Urinary bladder (tissue), 4 donors: ENCODE data around the gene HAND1. TPM values are rescaled to one million over a fixed set of nuclear protein-coding genes. Genes with fewer than 3 reads are reported as not detected.

Source experiments
- DNase-seq: peaks from one replicate; pipeline ENCODE4 v3.0.0-alpha.2; 2015; ENCODE audit errors: extremely low spot score
- H3K27ac ChIP-seq: one replicate; pipeline ENCODE4 v1.5.1; 2013; ENCODE audit warnings: low read depth, mild to moderate bottlenecking, moderate library complexity
- H3K36me3 ChIP-seq: one replicate; pipeline ENCODE4 v1.6.1; 2013; ENCODE audit warnings: mild to moderate bottlenecking, moderate library complexity; ENCODE audit not compliant: insufficient read depth
- H3K4me1 ChIP-seq: one replicate; pipeline ENCODE4 v1.6.1; 2013; ENCODE audit warnings: mild to moderate bottlenecking, moderate library complexity; ENCODE audit not compliant: insufficient read depth
- H3K4me3 ChIP-seq: one replicate; pipeline ENCODE4 v1.5.1; 2013; ENCODE audit warnings: low read depth, low read length
- WGBS: extraction: QIAGEN DNeasy Blood & Tissue Kit; methylation state at CpG from one replicate; pipeline ENCODE4 v1.1.7; 2013; 5-methylcytosine and 5-hydroxymethylcytosine counted together
- polyA plus RNA-seq: library from polyadenylated mRNA; stranded (reverse); fragments of 200-250 nt; gene quantifications from one replicate; pipeline ENCODE4 v1.2.3, GENCODE V29; 2013
- total RNA-seq: library from RNA; depleted of rRNA; stranded (reverse); fragments of >200 nt; gene quantifications from one replicate; pipeline ENCODE4 v1.2.3, GENCODE V29; 2014
- donor health status: healthy with polysubstance abuse.
- donor health status: healthy.

HAND1 gene
- total and polyA plus RNA-seq, 2 donors = 0.63 to 9.3 TPM

- Histone ChIP-seq H3K27ac (no peak overlapping the region), H3K36me3 (no peaks in the 10 kb centered on the region), H3K4me1 (no peaks in the 10 kb centered on the region), H3K4me3 (no peak overlapping the region)
- DNase-seq = no peak
- 73% methylated on average over 4 of the region's 4 CpGs for WGBS
Measured at GRCh38 chr5:154494036-154494435, 16.0 kb upstream of the HAND1 start.

GRCh38 chr5:154493274-154493673 is 15.2 kb upstream of the HAND1 start:
- WGBS = 67% methylated on average over 29 of the region's 29 CpGs
- no peak for DNase-seq
- Histone ChIP-seq H3K4me1 (no peaks in the 10 kb centered on the region), H3K4me3 (no peak overlapping the region), H3K27ac (no peak overlapping the region), H3K36me3 (no peaks in the 10 kb centered on the region)

GRCh38 chr5:154491941-154492340 is 13.9 kb upstream of the HAND1 start:
- Histone ChIP-seq H3K36me3 (no peaks in the 10 kb centered on the region), H3K4me3 (no peak overlapping the region), H3K4me1 (no peaks in the 10 kb centered on the region), H3K27ac (no peak overlapping the region)
- WGBS = 65% methylated on average over 2 of the region's 2 CpGs
- no peak for DNase-seq

GRCh38 chr5:154487541-154487940 is 9.5 kb upstream of the HAND1 start:
- Histone ChIP-seq H3K4me3 (no peak overlapping the region), H3K36me3 (no peaks in the 10 kb centered on the region), H3K4me1 (no peaks in the 10 kb centered on the region), H3K27ac (no peak overlapping the region)
- DNase-seq = no peak
- WGBS = 38% methylated on average over 2 of the region's 2 CpGs

GRCh38 chr5:154486427-154486866 is 8.4 kb upstream of the HAND1 start:
- whole genome bisulfite sequencing = 19% methylated on average over 4 of the region's 4 CpGs
- Histone ChIP-seq H3K27ac (no peak overlapping the region), H3K4me3 (no peak overlapping the region), H3K36me3 (no peaks in the 10 kb centered on the region), H3K4me1 (no peaks in the 10 kb centered on the region)
- no peak for DNase-seq

GRCh38 chr5:154485850-154486426 is 7.9 kb upstream of the HAND1 start:
- Histone ChIP-seq H3K4me3 (no peak overlapping the region), H3K36me3 (no peaks in the 10 kb centered on the region), H3K4me1 (no peaks in the 10 kb centered on the region), H3K27ac (no peak overlapping the region)
- 40% methylated on average over 6 of the region's 6 CpGs for WGBS
- no peak for DNase-seq

GRCh38 chr5:154485096-154485491 is 7.1 kb upstream of the HAND1 start:
- H3K4me1 ChIP-seq = no peaks in the 10 kb centered on the region
- no peak overlapping the region for H3K27ac ChIP-seq
- WGBS = 24% methylated on average over 2 of the region's 2 CpGs
- no peaks in the 10 kb centered on the region for H3K36me3 ChIP-seq
- H3K4me3 ChIP-seq = no peak overlapping the region
- DNase-seq = no peak

- 22% methylated on average over 15 of the region's 15 CpGs for WGBS
- no peak overlapping the region for H3K27ac ChIP-seq
- no peak overlapping the region for H3K4me3 ChIP-seq
- H3K36me3 ChIP-seq = no peaks in the 10 kb centered on the region
- no peak for DNase-seq
- H3K4me1 ChIP-seq = no peaks in the 10 kb centered on the region
Measured at GRCh38 chr5:154484393-154485095, 6.5 kb upstream of the HAND1 start.

GRCh38 chr5:154483654-154484392 is 5.8 kb upstream of the HAND1 start:
- Histone ChIP-seq H3K4me1 (no peaks in the 10 kb centered on the region), H3K36me3 (no peaks in the 10 kb centered on the region), H3K4me3 (no peak overlapping the region), H3K27ac (no peak overlapping the region)
- WGBS = 6% methylated on average over 34 of the region's 34 CpGs
- no peak for DNase-seq

GRCh38 chr5:154482528-154483449 is 4.8 kb upstream of the HAND1 start:
- no peak for DNase-seq
- Histone ChIP-seq H3K4me3 (no peak overlapping the region), H3K4me1 (no peaks in the 10 kb centered on the region), H3K27ac (no peak overlapping the region), H3K36me3 (no peaks in the 10 kb centered on the region)
- 7% methylated on average over 49 of the region's 49 CpGs for WGBS

- H3K4me3 ChIP-seq = no peak overlapping the region
- no peak for DNase-seq
- H3K27ac ChIP-seq = no peak overlapping the region
- no peaks in the 10 kb centered on the region for H3K36me3 ChIP-seq
- no peaks in the 10 kb centered on the region for H3K4me1 ChIP-seq
- 49% methylated on average over 11 of the region's 11 CpGs for WGBS
Measured at GRCh38 chr5:154481584-154482381, 3.8 kb upstream of the HAND1 start.

- Histone ChIP-seq H3K4me1 (no peaks in the 10 kb centered on the region), H3K4me3 (no peak overlapping the region), H3K27ac (no peak overlapping the region), H3K36me3 (no peaks in the 10 kb centered on the region)
- 50% methylated on average over 3 of the region's 3 CpGs for WGBS
- DNase-seq = no peak
Measured at GRCh38 chr5:154480847-154481246, 2.8 kb upstream of the HAND1 start.
